ENCODE data around the gene FBXO38.

The FBXO38 gene

DNA sequence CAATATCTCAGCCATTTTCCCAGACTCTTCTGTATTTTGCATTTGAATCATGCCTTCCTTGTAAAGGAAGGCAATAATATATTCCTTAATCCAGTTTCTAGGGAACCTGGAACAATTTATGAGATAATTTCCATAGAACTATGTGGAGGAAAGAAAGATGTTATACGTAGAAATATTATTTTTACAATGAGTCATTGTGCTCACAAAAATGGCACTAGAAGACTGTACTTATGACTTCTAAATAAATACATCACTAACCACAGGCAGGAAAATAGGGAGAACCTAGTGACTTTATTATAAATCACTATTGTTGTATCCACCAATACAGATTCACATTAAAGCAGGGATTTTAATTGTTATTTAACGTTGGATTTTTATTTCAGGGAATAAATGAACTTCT, 87.6 kb downstream of the FBXO38 start:
- DNase-seq (ENCODE audit: low read depth, low spot score) = no peak
- POLR2A ChIA-PET = no interaction called here
- CTCF ChIA-PET = no interaction called here
- H3K4me3 ChIP-seq (ENCODE audit: low read depth, low read length) = no peak overlapping the region
- TF ChIP-seq, protein P1, sequence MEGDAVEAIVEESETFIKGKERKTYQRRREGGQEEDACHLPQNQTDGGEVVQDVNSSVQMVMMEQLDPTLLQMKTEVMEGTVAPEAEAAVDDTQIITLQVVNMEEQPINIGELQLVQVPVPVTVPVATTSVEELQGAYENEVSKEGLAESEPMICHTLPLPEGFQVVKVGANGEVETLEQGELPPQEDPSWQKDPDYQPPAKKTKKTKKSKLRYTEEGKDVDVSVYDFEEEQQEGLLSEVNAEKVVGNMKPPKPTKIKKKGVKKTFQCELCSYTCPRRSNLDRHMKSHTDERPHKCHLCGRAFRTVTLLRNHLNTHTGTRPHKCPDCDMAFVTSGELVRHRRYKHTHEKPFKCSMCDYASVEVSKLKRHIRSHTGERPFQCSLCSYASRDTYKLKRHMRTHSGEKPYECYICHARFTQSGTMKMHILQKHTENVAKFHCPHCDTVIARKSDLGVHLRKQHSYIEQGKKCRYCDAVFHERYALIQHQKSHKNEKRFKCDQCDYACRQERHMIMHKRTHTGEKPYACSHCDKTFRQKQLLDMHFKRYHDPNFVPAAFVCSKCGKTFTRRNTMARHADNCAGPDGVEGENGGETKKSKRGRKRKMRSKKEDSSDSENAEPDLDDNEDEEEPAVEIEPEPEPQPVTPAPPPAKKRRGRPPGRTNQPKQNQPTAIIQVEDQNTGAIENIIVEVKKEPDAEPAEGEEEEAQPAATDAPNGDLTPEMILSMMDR (IDR thresholded peaks at IDR 0.05; ENCODE audit: insufficient read depth, low read length, missing control alignments) = no peak

GRCh38 chr5:148474025-148474511, 90.3 kb downstream of the FBXO38 start:
- POLR2A ChIA-PET = interaction anchor here (0.7 kb wide), 1 partner anchor 518 kb away, joined by 4 read pairs; no protein-coding TSS in a partner anchor
- TF ChIP-seq, protein P1 (IDR thresholded peaks at IDR 0.05; ENCODE audit: insufficient read depth, low read length, missing control alignments) = no peak
- CTCF ChIA-PET = no interaction called here
- H3K4me3 ChIP-seq (ENCODE audit: low read depth, low read length) = no peak overlapping the region
- DNase-seq (ENCODE audit: low read depth, low spot score) = no peak

DNA sequence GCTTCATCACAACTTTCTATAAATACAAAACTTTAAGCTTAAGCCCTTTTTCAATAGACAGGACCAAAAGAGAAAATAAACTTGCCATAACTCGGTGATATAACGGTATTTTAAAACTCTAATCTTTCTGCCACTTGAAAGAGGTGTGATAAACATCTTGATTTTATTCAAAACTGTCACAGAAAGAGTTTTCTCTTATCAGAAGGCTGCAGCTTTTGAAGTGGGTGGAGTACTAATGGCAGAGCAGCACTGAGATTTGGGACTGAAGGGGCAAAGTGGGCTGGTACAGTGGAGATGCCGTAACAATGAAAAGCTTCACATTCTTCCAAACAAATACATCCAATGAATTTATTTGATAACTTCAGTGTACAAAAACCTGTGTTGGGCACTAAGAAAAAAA, 92.5 kb downstream of the FBXO38 start:
- no peak for DNase-seq (ENCODE audit: low read depth, low spot score)
- TF ChIP-seq, protein P1 (IDR thresholded peaks at IDR 0.05; ENCODE audit: insufficient read depth, low read length, missing control alignments) = no peak
- CTCF ChIA-PET = interaction anchor here (1.2 kb wide), 1 partner anchor 34 kb away, joined by 3 read pairs; no protein-coding TSS in a partner anchor
- POLR2A ChIA-PET = no interaction called here
- H3K4me3 ChIP-seq (ENCODE audit: low read depth, low read length) = no peak overlapping the region

GRCh38 chr5:148477429-148477828, 93.7 kb downstream of the FBXO38 start:
- TF ChIP-seq, protein P1 (IDR thresholded peaks at IDR 0.05; ENCODE audit: insufficient read depth, low read length, missing control alignments) = no peak
- CTCF ChIA-PET = no interaction called here
- no peak for DNase-seq (ENCODE audit: low read depth, low spot score)
- H3K4me3 ChIP-seq (ENCODE audit: low read depth, low read length) = no peak overlapping the region
- POLR2A ChIA-PET = no interaction called here

DNA sequence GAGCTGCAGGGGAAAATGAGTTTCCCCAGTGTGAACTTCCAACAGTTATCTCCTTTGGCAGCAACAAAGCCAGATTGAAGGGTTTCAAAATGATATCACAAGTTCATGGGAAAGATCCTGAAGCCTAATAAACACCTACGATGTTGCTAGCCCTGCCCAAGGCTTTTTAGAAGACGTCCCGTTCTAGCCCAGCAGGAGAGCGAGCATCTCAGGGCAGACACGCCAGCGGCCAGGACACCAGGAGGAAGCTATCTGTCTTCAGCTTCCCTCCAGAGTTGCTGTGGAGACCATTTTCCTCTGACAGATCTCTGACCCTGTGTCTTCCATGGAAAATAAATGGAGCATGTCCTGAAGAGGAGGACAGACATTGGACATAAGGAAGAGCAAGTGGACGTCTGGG, 98.4 kb downstream of the FBXO38 start:
- no peak overlapping the region for H3K4me3 ChIP-seq (ENCODE audit: low read depth, low read length)
- DNase-seq (ENCODE audit: low read depth, low spot score) = no peak
- TF ChIP-seq, protein P1 (IDR thresholded peaks at IDR 0.05; ENCODE audit: insufficient read depth, low read length, missing control alignments) = no peak
- ChIA-PET POLR2A (no interaction called here), CTCF (interaction anchor here (0.9 to 3.4 kb wide), 8 partner anchors 9 to 249 kb away, joined by 3 to 20 read pairs (median 4); no protein-coding TSS in a partner anchor)

GRCh38 chr5:148482697-148483462, 99.1 kb downstream of the FBXO38 start:
- DNase-seq (ENCODE audit: low read depth, low spot score) = no peak
- CTCF ChIA-PET = interaction anchor here (0.6 to 3.4 kb wide), 12 partner anchors 9 to 552 kb away, joined by 3 to 20 read pairs (median 3); no protein-coding TSS in a partner anchor
- POLR2A ChIA-PET = no interaction called here
- TF ChIP-seq, protein P1 (IDR thresholded peaks at IDR 0.05; ENCODE audit: insufficient read depth, low read length, missing control alignments) = peak; percentile 75
- no peak overlapping the region for H3K4me3 ChIP-seq (ENCODE audit: low read depth, low read length)
